ENCODE results near the gene TSNAX. TPM values are rescaled to one million over a fixed set of nuclear protein-coding genes. Genes with fewer than 3 reads are reported as not detected.
"Not testable (repeated sequence)": the region's sequence is repeated elsewhere in the genome, so short reads cannot be mapped to it uniquely, and the experiment has no call there.

Gene TSNAX
- total RNA-seq, 6 experiments from 2014 or later: 52.1 to 64.4 (median 60.1) TPM

DNA sequence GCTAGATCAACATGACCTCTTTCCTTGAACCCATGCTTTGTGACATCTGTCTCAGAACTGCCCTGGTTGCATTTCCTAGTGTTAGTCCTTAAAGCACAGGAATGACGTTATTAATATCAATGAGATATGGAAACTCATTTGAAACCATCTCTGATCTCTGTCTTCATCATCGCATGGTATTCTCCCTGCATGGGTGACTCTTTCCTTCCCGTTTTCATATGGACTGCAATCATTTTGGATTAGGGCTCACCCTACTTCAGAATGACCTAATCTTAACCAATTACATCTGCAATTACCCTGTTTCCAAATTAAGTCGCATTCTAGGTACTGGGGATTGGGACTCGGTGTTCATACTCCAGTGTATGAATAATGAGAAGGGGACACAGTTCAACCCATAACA lies 56.5 kb downstream of the TSNAX start:
- no peak for DNase-seq
- no peak overlapping the region for H3K4me3 Mint-ChIP-seq
- H3K27ac Mint-ChIP-seq: no peak overlapping the region; the same call in 1 of the 2 replicates
- no peaks in the 10 kb centered on the region for H3K27me3 Mint-ChIP-seq (ENCODE audit: insufficient read depth)
- TF ChIP-seq CTCF (IDR thresholded peaks at IDR 0.05): no peak
- no peaks in the 10 kb centered on the region for H3K9me3 Mint-ChIP-seq
- peaks cover 12% of the 10 kb centered on the region for H3K4me1 Mint-ChIP-seq (ENCODE audit: low read depth)
- no peaks in the 10 kb centered on the region for H3K36me3 Mint-ChIP-seq (ENCODE audit: low read depth)

DNA sequence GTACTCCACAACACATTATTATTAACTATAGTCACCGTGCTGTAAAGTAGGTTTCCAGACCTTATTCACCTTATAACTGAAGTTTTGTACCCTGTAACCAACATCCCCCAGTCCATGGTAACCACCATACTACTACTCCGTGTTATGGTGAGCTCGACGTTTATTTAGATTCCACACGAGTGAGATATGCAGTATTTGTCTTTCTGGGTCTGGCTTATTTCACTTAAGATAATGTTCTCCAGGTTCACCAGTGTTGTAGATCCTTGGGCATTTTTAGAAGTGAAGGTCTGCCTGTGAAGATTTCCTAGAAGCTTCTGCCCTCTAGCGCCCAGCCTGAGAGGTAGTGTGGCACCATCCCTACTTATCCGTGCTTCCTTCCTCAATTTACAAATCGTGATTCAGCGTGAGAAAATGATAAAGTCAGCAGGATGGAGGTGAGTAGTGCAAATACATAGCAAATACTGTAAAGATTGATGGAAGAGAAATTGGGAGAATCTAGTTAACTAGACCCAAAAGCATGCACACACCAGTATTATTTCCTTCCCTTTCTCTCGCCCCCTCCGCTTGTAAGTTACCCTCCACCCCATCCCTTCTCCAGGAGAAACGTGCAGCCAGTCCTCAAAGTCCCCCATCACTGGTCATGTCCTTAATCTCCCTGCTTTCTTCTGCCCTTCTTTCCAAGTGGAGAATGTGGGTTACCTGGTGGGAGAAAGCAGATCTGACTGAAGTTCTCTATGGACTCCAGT lies 62.2 kb downstream of the TSNAX start:
- peak; percentile 70 for DNase-seq
- peak overlapping the region; percentile 47 for H3K27ac Mint-ChIP-seq
- H3K4me3 Mint-ChIP-seq: no peak overlapping the region
- TF ChIP-seq CTCF (IDR thresholded peaks at IDR 0.05): peak; percentile 84
- no peaks in the 10 kb centered on the region for H3K9me3 Mint-ChIP-seq
- peaks cover 11% of the 10 kb centered on the region for H3K4me1 Mint-ChIP-seq (ENCODE audit: low read depth)
- no peaks in the 10 kb centered on the region for H3K36me3 Mint-ChIP-seq (ENCODE audit: low read depth)
- H3K27me3 Mint-ChIP-seq (ENCODE audit: insufficient read depth): peaks cover 2% of the 10 kb centered on the region; the same call in 1 of the 2 replicates

GRCh38 chr1:231591466-231591865 lies 63.0 kb downstream of the TSNAX start:
- H3K36me3 Mint-ChIP-seq (ENCODE audit: low read depth): no peaks in the 10 kb centered on the region
- no peak for DNase-seq
- H3K4me3 Mint-ChIP-seq: no peak overlapping the region
- H3K27ac Mint-ChIP-seq: no peak overlapping the region
- TF ChIP-seq CTCF (IDR thresholded peaks at IDR 0.05): no peak
- peaks cover 5% of the 10 kb centered on the region; the same call in 1 of the 2 replicates for H3K27me3 Mint-ChIP-seq (ENCODE audit: insufficient read depth)
- no peaks in the 10 kb centered on the region for H3K9me3 Mint-ChIP-seq
- H3K4me1 Mint-ChIP-seq (ENCODE audit: low read depth): peaks cover 20% of the 10 kb centered on the region

GRCh38 chr1:231592809-231593208 lies 64.3 kb downstream of the TSNAX start:
- no peak for TF ChIP-seq CTCF (IDR thresholded peaks at IDR 0.05)
- Mint-ChIP-seq H3K27ac (no peak overlapping the region), H3K27me3 (ENCODE audit: insufficient read depth) (peaks cover 5% of the 10 kb centered on the region; the same call in 1 of the 2 replicates), H3K36me3 (ENCODE audit: low read depth) (no peaks in the 10 kb centered on the region), H3K9me3 (no peaks in the 10 kb centered on the region), H3K4me1 (ENCODE audit: low read depth) (peaks cover 26% of the 10 kb centered on the region), H3K4me3 (no peak overlapping the region)
- no peak for DNase-seq

- DNase-seq; H3K4me3 Mint-ChIP-seq; H3K27me3 Mint-ChIP-seq (ENCODE audit: insufficient read depth); H3K9me3 Mint-ChIP-seq; H3K36me3 Mint-ChIP-seq (ENCODE audit: low read depth); H3K27ac Mint-ChIP-seq: not testable (repeated sequence)
- H3K4me1 Mint-ChIP-seq (ENCODE audit: low read depth): peaks cover 31% of the 10 kb centered on the region
Observed at GRCh38 chr1:231593264-231593663, 64.8 kb downstream of the TSNAX start.

DNA sequence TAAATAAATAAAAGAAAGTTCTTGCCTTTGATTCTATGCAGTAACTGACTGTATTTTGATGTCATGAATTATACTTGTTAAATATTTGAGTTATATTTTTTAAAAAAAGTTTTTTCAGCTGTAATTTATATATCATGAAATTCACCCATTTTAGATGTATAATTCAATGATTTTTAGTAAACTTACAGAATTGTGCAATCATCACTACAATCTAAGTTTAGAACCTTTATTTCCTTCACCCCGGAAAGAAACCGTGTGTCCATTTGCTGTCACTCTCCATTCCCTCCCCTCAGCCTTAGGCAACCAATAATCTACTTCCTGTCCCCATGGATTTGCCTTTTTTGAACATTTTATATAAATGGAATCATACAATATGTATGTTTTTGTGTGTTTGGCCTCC lies 65.7 kb downstream of the TSNAX start:
- Mint-ChIP-seq H3K36me3 (ENCODE audit: low read depth) (no peaks in the 10 kb centered on the region), H3K4me1 (ENCODE audit: low read depth) (peaks cover 31% of the 10 kb centered on the region), H3K27ac (no peak overlapping the region), H3K27me3 (ENCODE audit: insufficient read depth) (peaks cover 5% of the 10 kb centered on the region; the same call in 1 of the 2 replicates), H3K9me3 (no peaks in the 10 kb centered on the region), H3K4me3 (no peak overlapping the region)
- no peak for DNase-seq
- no peak for TF ChIP-seq CTCF (IDR thresholded peaks at IDR 0.05)
